Measurements from ENCODE around the gene FHDC1. TPM values are rescaled to one million over a fixed set of nuclear protein-coding genes. Genes with fewer than 3 reads are reported as not detected.

Gene FHDC1
- total and polyA plus RNA-seq, 2 experiments from 2014 or later = 0.18 TPM; not detected in 1

- H3K36me3 ChIP-seq = no peaks in the 10 kb centered on the region
- H3K9me3 ChIP-seq (ENCODE audit: low read depth) = no peaks in the 10 kb centered on the region
- H3K27me3 ChIP-seq = no peaks in the 10 kb centered on the region
- DNase-seq (ENCODE audit: low read depth in 1 of 2, low spot score in 1 of 2) = peak in 1 of 2 donors; percentile 12
- TF ChIP-seq CTCF (IDR thresholded peaks at IDR 0.05; ENCODE audit: low read depth, low read length) = no peak
- H3K4me1 ChIP-seq (ENCODE audit: low read depth) = no peaks in the 10 kb centered on the region
- H3K4me3 ChIP-seq = no peak overlapping the region
- H3K27ac ChIP-seq = no peak overlapping the region
Measured at GRCh38 chr4:153005899-153006381, 69.8 kb downstream of the FHDC1 start.

GRCh38 chr4:153008578-153009199 is 72.6 kb downstream of the FHDC1 start:
- no peak overlapping the region for H3K4me3 ChIP-seq
- DNase-seq (ENCODE audit: low read depth in 1 of 2, low spot score in 1 of 2) = no peak
- H3K36me3 ChIP-seq = no peaks in the 10 kb centered on the region
- no peaks in the 10 kb centered on the region for H3K4me1 ChIP-seq (ENCODE audit: low read depth)
- TF ChIP-seq CTCF (IDR thresholded peaks at IDR 0.05; ENCODE audit: low read depth, low read length) = no peak
- no peaks in the 10 kb centered on the region for H3K9me3 ChIP-seq (ENCODE audit: low read depth)
- H3K27me3 ChIP-seq = no peaks in the 10 kb centered on the region
- H3K27ac ChIP-seq = no peak overlapping the region

GRCh38 chr4:153010146-153010545 is 74.0 kb downstream of the FHDC1 start:
- no peaks in the 10 kb centered on the region for H3K4me1 ChIP-seq (ENCODE audit: low read depth)
- no peak overlapping the region for H3K4me3 ChIP-seq
- no peak for DNase-seq (ENCODE audit: low read depth in 1 of 2, low spot score in 1 of 2)
- TF ChIP-seq CTCF (IDR thresholded peaks at IDR 0.05; ENCODE audit: low read depth, low read length) = no peak
- no peak overlapping the region for H3K27ac ChIP-seq
- no peaks in the 10 kb centered on the region for H3K27me3 ChIP-seq
- H3K36me3 ChIP-seq = no peaks in the 10 kb centered on the region
- H3K9me3 ChIP-seq (ENCODE audit: low read depth) = no peaks in the 10 kb centered on the region

- Histone ChIP-seq H3K27ac (no peak overlapping the region), H3K36me3 (no peaks in the 10 kb centered on the region), H3K4me3 (no peak overlapping the region), H3K4me1 (ENCODE audit: low read depth) (no peaks in the 10 kb centered on the region), H3K9me3 (ENCODE audit: low read depth) (no peaks in the 10 kb centered on the region), H3K27me3 (no peaks in the 10 kb centered on the region)
- DNase-seq (ENCODE audit: low read depth in 1 of 2, low spot score in 1 of 2) = no peak
- no peak for TF ChIP-seq CTCF (IDR thresholded peaks at IDR 0.05; ENCODE audit: low read depth, low read length)
Measured at GRCh38 chr4:153013202-153013977, 77.3 kb downstream of the FHDC1 start.

- H3K27me3 ChIP-seq = no peaks in the 10 kb centered on the region
- no peak for DNase-seq (ENCODE audit: low read depth in 1 of 2, low spot score in 1 of 2)
- no peaks in the 10 kb centered on the region for H3K9me3 ChIP-seq (ENCODE audit: low read depth)
- TF ChIP-seq CTCF (IDR thresholded peaks at IDR 0.05; ENCODE audit: low read depth, low read length) = no peak
- no peaks in the 10 kb centered on the region for H3K36me3 ChIP-seq
- no peaks in the 10 kb centered on the region for H3K4me1 ChIP-seq (ENCODE audit: low read depth)
- H3K4me3 ChIP-seq = no peak overlapping the region
- H3K27ac ChIP-seq = no peak overlapping the region
Measured at GRCh38 chr4:153014460-153014859, 78.3 kb downstream of the FHDC1 start.
